ENCODE measurements around the gene STON2. TPM values are rescaled to one million over a fixed set of nuclear protein-coding genes. Genes with fewer than 3 reads are reported as not detected.

STON2 gene
- total RNA-seq, 1 experiment from 2014 or later = 0.36 TPM

DNA sequence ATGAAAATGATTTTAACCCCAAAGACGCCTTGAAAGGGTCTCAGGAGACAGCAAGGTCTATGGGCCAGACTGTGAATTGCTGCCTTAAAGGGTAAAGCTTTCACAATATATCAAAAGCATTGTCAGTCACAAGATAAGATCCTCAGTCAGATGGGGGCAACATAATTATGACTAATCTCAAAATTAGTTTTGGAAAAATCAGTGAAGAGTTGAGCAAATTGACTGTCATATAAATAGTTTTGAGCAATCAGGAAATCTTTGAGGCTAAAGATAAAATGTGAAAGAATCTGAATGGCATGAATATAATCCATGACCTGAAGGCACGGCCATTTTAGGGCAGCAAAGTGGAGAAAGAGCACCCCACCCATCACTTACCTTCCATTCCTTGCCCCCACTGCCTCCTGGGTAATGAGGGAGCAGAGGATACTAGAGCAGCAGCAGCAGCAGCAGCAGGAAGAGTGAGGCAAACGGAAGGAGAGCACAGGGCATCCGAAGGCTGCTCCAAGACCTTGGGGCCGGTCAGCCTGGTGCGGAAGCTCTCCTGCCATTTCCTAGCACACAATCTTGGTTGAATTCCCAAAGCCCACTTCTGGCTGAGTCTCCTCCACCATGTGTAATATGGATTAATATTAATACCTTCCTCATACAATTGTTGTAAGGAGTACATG is 7.0 kb downstream of the STON2 start:
- intact Hi-C loops (cut with micrococcal nuclease; ENCODE audit: unreplicated experiment) = no loop called here
- no peaks in the 10 kb centered on the region for H3K4me1 ChIP-seq (ENCODE audit: control insufficient read depth, insufficient read depth, low read length)
- no peaks in the 10 kb centered on the region for H3K9me3 ChIP-seq (ENCODE audit: control insufficient read depth, insufficient read depth, low read depth, low read length)
- no peak for ATAC-seq
- CTCF ChIA-PET = no interaction called here
- in situ Hi-C loops (cut with HindIII; ENCODE audit: low pct_unique_long_range_greater_than_20kb, low sequenced_read_pairs) = no loop called here
- no TSS peak for BruUV-seq (replicated peaks)
- H3K4me3 ChIP-seq (ENCODE audit: low read depth in 2 of 2, low read length in 2 of 2) = no peak overlapping the region
- H3K27me3 ChIP-seq (ENCODE audit: control insufficient read depth, insufficient read depth, low read length) = no peaks in the 10 kb centered on the region
- H3K36me3 ChIP-seq (ENCODE audit: control insufficient read depth, insufficient read depth, low read length) = no peaks in the 10 kb centered on the region
- no peak for DNase-seq (ENCODE audit: low read depth, low spot score)
- no peak overlapping the region for H3K27ac ChIP-seq (ENCODE audit: low read length)
- TF ChIP-seq POLR2AphosphoS5 (IDR thresholded peaks at IDR 0.05; ENCODE audit: low read depth, low read length) = no peak
- TF ChIP-seq SIN3A (IDR thresholded peaks at IDR 0.05; ENCODE audit: borderline replicate concordance, insufficient read depth, low read depth, low read length) = no peak
- TF ChIP-seq, protein P1, sequence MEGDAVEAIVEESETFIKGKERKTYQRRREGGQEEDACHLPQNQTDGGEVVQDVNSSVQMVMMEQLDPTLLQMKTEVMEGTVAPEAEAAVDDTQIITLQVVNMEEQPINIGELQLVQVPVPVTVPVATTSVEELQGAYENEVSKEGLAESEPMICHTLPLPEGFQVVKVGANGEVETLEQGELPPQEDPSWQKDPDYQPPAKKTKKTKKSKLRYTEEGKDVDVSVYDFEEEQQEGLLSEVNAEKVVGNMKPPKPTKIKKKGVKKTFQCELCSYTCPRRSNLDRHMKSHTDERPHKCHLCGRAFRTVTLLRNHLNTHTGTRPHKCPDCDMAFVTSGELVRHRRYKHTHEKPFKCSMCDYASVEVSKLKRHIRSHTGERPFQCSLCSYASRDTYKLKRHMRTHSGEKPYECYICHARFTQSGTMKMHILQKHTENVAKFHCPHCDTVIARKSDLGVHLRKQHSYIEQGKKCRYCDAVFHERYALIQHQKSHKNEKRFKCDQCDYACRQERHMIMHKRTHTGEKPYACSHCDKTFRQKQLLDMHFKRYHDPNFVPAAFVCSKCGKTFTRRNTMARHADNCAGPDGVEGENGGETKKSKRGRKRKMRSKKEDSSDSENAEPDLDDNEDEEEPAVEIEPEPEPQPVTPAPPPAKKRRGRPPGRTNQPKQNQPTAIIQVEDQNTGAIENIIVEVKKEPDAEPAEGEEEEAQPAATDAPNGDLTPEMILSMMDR (IDR thresholded peaks at IDR 0.05) = no peak
- TF ChIP-seq, protein P2, sequence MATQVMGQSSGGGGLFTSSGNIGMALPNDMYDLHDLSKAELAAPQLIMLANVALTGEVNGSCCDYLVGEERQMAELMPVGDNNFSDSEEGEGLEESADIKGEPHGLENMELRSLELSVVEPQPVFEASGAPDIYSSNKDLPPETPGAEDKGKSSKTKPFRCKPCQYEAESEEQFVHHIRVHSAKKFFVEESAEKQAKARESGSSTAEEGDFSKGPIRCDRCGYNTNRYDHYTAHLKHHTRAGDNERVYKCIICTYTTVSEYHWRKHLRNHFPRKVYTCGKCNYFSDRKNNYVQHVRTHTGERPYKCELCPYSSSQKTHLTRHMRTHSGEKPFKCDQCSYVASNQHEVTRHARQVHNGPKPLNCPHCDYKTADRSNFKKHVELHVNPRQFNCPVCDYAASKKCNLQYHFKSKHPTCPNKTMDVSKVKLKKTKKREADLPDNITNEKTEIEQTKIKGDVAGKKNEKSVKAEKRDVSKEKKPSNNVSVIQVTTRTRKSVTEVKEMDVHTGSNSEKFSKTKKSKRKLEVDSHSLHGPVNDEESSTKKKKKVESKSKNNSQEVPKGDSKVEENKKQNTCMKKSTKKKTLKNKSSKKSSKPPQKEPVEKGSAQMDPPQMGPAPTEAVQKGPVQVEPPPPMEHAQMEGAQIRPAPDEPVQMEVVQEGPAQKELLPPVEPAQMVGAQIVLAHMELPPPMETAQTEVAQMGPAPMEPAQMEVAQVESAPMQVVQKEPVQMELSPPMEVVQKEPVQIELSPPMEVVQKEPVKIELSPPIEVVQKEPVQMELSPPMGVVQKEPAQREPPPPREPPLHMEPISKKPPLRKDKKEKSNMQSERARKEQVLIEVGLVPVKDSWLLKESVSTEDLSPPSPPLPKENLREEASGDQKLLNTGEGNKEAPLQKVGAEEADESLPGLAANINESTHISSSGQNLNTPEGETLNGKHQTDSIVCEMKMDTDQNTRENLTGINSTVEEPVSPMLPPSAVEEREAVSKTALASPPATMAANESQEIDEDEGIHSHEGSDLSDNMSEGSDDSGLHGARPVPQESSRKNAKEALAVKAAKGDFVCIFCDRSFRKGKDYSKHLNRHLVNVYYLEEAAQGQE (IDR thresholded peaks at IDR 0.05; ENCODE audit: insufficient read depth in 1 of 2, low read depth in 2 of 2, low read length in 1 of 2) = no peak
- TF ChIP-seq TCF7L2 (IDR thresholded peaks at IDR 0.05; ENCODE audit: low read depth, low read length) = no peak
- POLR2A ChIA-PET = no interaction called here

- Histone ChIP-seq H3K27me3 (ENCODE audit: control insufficient read depth, insufficient read depth, low read length) (no peaks in the 10 kb centered on the region), H3K27ac (ENCODE audit: low read length) (no peak overlapping the region), H3K9me3 (ENCODE audit: control insufficient read depth, insufficient read depth, low read depth, low read length) (no peaks in the 10 kb centered on the region), H3K4me1 (ENCODE audit: control insufficient read depth, insufficient read depth, low read length) (no peaks in the 10 kb centered on the region), H3K36me3 (ENCODE audit: control insufficient read depth, insufficient read depth, low read length) (no peaks in the 10 kb centered on the region), H3K4me3 (ENCODE audit: low read depth in 2 of 2, low read length in 2 of 2) (no peak overlapping the region)
- in situ Hi-C loops (cut with HindIII; ENCODE audit: low pct_unique_long_range_greater_than_20kb, low sequenced_read_pairs) (no loop called here), intact Hi-C loops (cut with micrococcal nuclease; ENCODE audit: unreplicated experiment) (no loop called here)
- no TSS peak for BruUV-seq (replicated peaks)
- no peak for TF ChIP-seq SIN3A (IDR thresholded peaks at IDR 0.05; ENCODE audit: borderline replicate concordance, insufficient read depth, low read depth, low read length)
- TF ChIP-seq, protein P1 (IDR thresholded peaks at IDR 0.05) = no peak
- ChIA-PET POLR2A (no interaction called here), CTCF (no interaction called here)
- no peak for DNase-seq (ENCODE audit: low read depth, low spot score)
- ATAC-seq = no peak
Measured at GRCh38 chr14:81392052-81392451, 8.1 kb downstream of the STON2 start.
